ENCODE measurements around the gene PPP1R3A.

PPP1R3A gene

GRCh38 chr7:113904521-113904920, 14.3 kb downstream of the PPP1R3A start:
- no peaks in the 10 kb centered on the region for H3K27me3 Mint-ChIP-seq

GRCh38 chr7:113892818-113893217, 26.0 kb downstream of the PPP1R3A start:
- Mint-ChIP-seq H3K4me3 (no peak overlapping the region), H3K4me1 (no peaks in the 10 kb centered on the region), H3K27ac (no peak overlapping the region), H3K9me3 (no peaks in the 10 kb centered on the region), H3K36me3 (no peaks in the 10 kb centered on the region), H3K27me3 (no peaks in the 10 kb centered on the region)
- no peak for ATAC-seq

More at GRCh38 chr7:113904521-113904920, 14.3 kb downstream of the PPP1R3A start:
- Mint-ChIP-seq H3K36me3 (no peaks in the 10 kb centered on the region), H3K4me3 (no peak overlapping the region), H3K4me1 (no peaks in the 10 kb centered on the region), H3K9me3 (no peaks in the 10 kb centered on the region), H3K27ac (no peak overlapping the region)
- no peak for ATAC-seq

DNA sequence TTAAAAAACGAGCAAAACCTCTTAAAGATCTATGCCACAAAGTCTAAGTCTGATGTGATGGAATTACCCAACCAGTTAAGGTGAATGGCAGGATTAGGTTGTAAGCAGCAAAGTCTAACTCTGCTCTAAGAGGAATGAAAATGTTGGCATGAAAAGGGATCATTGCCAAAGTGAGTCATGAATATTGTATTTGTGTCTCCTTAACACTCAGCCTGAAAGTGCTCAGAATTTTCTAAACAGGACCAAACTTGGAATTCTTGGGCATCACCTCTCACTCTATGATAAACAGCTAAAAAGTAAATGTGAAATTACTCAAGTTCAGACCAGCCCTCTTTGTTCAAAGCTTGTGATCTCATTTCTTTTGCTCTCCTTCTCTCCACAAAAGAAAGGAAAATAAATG, 27.0 kb downstream of the PPP1R3A start:
- ATAC-seq, result no peak
- Mint-ChIP-seq H3K27ac (no peak overlapping the region), H3K36me3 (no peaks in the 10 kb centered on the region), H3K4me3 (no peak overlapping the region), H3K27me3 (no peaks in the 10 kb centered on the region), H3K9me3 (no peaks in the 10 kb centered on the region), H3K4me1 (no peaks in the 10 kb centered on the region)

DNA sequence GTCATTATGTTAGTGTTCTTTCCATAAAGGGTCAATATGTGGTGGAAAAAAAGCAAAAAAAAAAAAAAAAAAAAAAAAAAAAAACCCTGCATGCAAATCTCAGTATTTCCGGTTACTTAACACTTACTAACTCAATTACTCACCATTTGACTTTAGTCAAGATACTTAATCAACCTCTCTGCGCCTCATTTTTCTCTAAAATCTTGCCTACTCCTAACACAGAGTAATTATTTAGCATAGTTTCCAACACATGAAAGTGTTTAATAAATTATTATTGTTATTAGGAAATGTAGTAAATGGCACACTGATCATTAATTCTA, 27.8 kb downstream of the PPP1R3A start:
- ATAC-seq, result no peak
- no peaks in the 10 kb centered on the region for H3K4me1 Mint-ChIP-seq
- H3K4me3 Mint-ChIP-seq, result no peak overlapping the region
- no peak overlapping the region for H3K27ac Mint-ChIP-seq
- no peaks in the 10 kb centered on the region for H3K27me3 Mint-ChIP-seq
- H3K9me3 Mint-ChIP-seq, result peaks cover 2% of the 10 kb centered on the region
- no peaks in the 10 kb centered on the region for H3K36me3 Mint-ChIP-seq

GRCh38 chr7:113890331-113891030, 28.3 kb downstream of the PPP1R3A start:
- Mint-ChIP-seq H3K36me3 (no peaks in the 10 kb centered on the region), H3K27me3 (no peaks in the 10 kb centered on the region), H3K27ac (no peak overlapping the region), H3K4me3 (no peak overlapping the region), H3K4me1 (no peaks in the 10 kb centered on the region), H3K9me3 (peaks cover 2% of the 10 kb centered on the region)
- ATAC-seq, result no peak

- no peak for ATAC-seq
- Mint-ChIP-seq H3K4me1 (no peaks in the 10 kb centered on the region), H3K36me3 (no peaks in the 10 kb centered on the region), H3K27ac (no peak overlapping the region), H3K4me3 (no peak overlapping the region), H3K9me3 (peaks cover 2% of the 10 kb centered on the region), H3K27me3 (no peaks in the 10 kb centered on the region)
These were observed 35.7 kb downstream of the PPP1R3A start for GRCh38 chr7:113883096-113883495.

GRCh38 chr7:113880559-113880958, 38.2 kb downstream of the PPP1R3A start:
- Mint-ChIP-seq H3K36me3 (no peaks in the 10 kb centered on the region), H3K9me3 (no peaks in the 10 kb centered on the region), H3K27ac (no peak overlapping the region), H3K4me3 (no peak overlapping the region), H3K4me1 (no peaks in the 10 kb centered on the region), H3K27me3 (no peaks in the 10 kb centered on the region)
- no peak for ATAC-seq

- ATAC-seq, result no peak
- no peak overlapping the region for H3K27ac Mint-ChIP-seq
- H3K36me3 Mint-ChIP-seq, result no peaks in the 10 kb centered on the region
- H3K4me1 Mint-ChIP-seq, result no peaks in the 10 kb centered on the region
- no peaks in the 10 kb centered on the region for H3K9me3 Mint-ChIP-seq
- H3K27me3 Mint-ChIP-seq, result no peaks in the 10 kb centered on the region
- H3K4me3 Mint-ChIP-seq, result no peak overlapping the region
These were observed 40.3 kb downstream of the PPP1R3A start for GRCh38 chr7:113878394-113878992.

- H3K36me3 Mint-ChIP-seq, result no peaks in the 10 kb centered on the region
- no peaks in the 10 kb centered on the region for H3K27me3 Mint-ChIP-seq
- H3K9me3 Mint-ChIP-seq, result peaks cover 3% of the 10 kb centered on the region
- H3K27ac Mint-ChIP-seq, result no peak overlapping the region
- no peak overlapping the region for H3K4me3 Mint-ChIP-seq
- no peaks in the 10 kb centered on the region for H3K4me1 Mint-ChIP-seq
- no peak for ATAC-seq
These were observed 43.6 kb downstream of the PPP1R3A start for GRCh38 chr7:113875224-113875623.

- Mint-ChIP-seq H3K4me1 (no peaks in the 10 kb centered on the region), H3K4me3 (no peak overlapping the region), H3K27me3 (no peaks in the 10 kb centered on the region), H3K27ac (no peak overlapping the region), H3K9me3 (peaks cover 3% of the 10 kb centered on the region), H3K36me3 (no peaks in the 10 kb centered on the region)
- ATAC-seq, result no peak
These were observed 45.2 kb downstream of the PPP1R3A start for GRCh38 chr7:113873554-113874151.

- Mint-ChIP-seq H3K9me3 (peaks cover 3% of the 10 kb centered on the region), H3K27me3 (no peaks in the 10 kb centered on the region), H3K4me3 (no peak overlapping the region), H3K36me3 (no peaks in the 10 kb centered on the region), H3K4me1 (no peaks in the 10 kb centered on the region), H3K27ac (no peak overlapping the region)
- ATAC-seq, result no peak
These were observed 45.8 kb downstream of the PPP1R3A start for GRCh38 chr7:113872981-113873380.

- no peaks in the 10 kb centered on the region for H3K4me1 Mint-ChIP-seq
- H3K9me3 Mint-ChIP-seq, result peaks cover 3% of the 10 kb centered on the region
- H3K36me3 Mint-ChIP-seq, result no peaks in the 10 kb centered on the region
- H3K4me3 Mint-ChIP-seq, result no peak overlapping the region
- no peak for ATAC-seq
- H3K27me3 Mint-ChIP-seq, result no peaks in the 10 kb centered on the region
- no peak overlapping the region for H3K27ac Mint-ChIP-seq
These were observed 51.5 kb downstream of the PPP1R3A start for GRCh38 chr7:113867325-113867724.

GRCh38 chr7:113856010-113856409, 62.8 kb downstream of the PPP1R3A start:
- H3K36me3 Mint-ChIP-seq, result no peaks in the 10 kb centered on the region
- no peaks in the 10 kb centered on the region for H3K27me3 Mint-ChIP-seq
- H3K4me3 Mint-ChIP-seq, result no peak overlapping the region
- H3K4me1 Mint-ChIP-seq, result no peaks in the 10 kb centered on the region
- H3K9me3 Mint-ChIP-seq, result peaks cover 9% of the 10 kb centered on the region
- no peak for ATAC-seq
- H3K27ac Mint-ChIP-seq, result no peak overlapping the region

- no peaks in the 10 kb centered on the region for H3K36me3 Mint-ChIP-seq
- ATAC-seq, result no peak
- no peak overlapping the region for H3K4me3 Mint-ChIP-seq
- H3K27me3 Mint-ChIP-seq, result no peaks in the 10 kb centered on the region
- H3K9me3 Mint-ChIP-seq, result no peaks in the 10 kb centered on the region
- H3K4me1 Mint-ChIP-seq, result no peaks in the 10 kb centered on the region
- H3K27ac Mint-ChIP-seq, result no peak overlapping the region
These were observed 77.9 kb downstream of the PPP1R3A start for GRCh38 chr7:113840954-113841353.

DNA sequence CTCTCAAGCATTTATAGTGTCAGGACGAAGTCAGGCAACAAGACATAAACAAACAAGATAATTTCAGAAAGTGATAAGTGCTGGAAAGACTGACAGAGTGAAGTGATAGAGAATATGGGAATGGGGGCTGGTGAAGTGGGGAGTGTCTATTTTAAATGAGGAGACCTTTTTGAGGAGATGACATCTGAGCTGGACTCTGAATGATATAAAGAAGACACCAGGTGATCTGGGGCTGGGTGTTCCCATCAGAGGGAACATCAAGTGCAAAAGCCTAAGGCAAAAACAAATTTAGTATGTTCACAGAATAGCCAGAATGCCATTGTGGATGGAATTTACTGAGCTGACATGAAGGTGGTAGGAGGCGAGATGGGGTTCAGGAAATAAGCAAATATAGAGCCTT, 83.4 kb downstream of the PPP1R3A start:
- ATAC-seq, result no peak
- no peak overlapping the region for H3K4me3 Mint-ChIP-seq
- no peaks in the 10 kb centered on the region for H3K27me3 Mint-ChIP-seq
- no peaks in the 10 kb centered on the region for H3K4me1 Mint-ChIP-seq
- no peak overlapping the region for H3K27ac Mint-ChIP-seq
- no peaks in the 10 kb centered on the region for H3K36me3 Mint-ChIP-seq
- no peaks in the 10 kb centered on the region for H3K9me3 Mint-ChIP-seq

DNA sequence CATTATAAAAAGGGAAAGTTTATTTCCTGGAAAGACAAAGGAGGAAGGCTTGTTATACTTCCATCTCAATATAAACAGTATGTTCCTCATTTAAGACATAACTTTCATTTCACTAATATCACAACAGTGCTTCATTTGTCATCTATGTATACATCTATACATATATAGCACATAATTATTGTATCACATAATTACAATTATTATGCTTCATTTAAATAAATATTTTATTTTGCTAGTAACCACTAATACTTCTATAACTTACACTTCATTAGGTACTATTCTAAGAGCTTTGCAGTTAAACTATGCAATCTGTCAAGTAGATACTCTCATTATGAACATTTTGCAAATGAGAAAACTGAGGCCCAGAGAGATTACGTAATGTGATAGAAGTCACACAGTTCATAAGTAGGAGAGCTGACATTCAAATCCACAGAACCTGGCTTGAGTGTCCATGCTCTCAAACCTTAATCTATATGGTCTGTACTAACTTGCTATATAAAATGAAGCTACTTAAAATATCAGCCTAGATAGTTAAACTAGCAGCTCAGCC, 86.5 kb downstream of the PPP1R3A start:
- peaks cover 3% of the 10 kb centered on the region for H3K9me3 Mint-ChIP-seq
- H3K4me1 Mint-ChIP-seq, result no peaks in the 10 kb centered on the region
- no peak overlapping the region for H3K4me3 Mint-ChIP-seq
- no peaks in the 10 kb centered on the region for H3K36me3 Mint-ChIP-seq
- H3K27ac Mint-ChIP-seq, result no peak overlapping the region
- ATAC-seq, result no peak
- H3K27me3 Mint-ChIP-seq, result no peaks in the 10 kb centered on the region
